ENCODE results near the gene FBN2. TPM values are rescaled to one million over a fixed set of nuclear protein-coding genes. Genes with fewer than 3 reads are reported as not detected.

The FBN2 gene
- total and polyA plus RNA-seq, 2 of the 4 experiments (the other 2 are of a cell fraction): 26.7 to 69.0 TPM

- H3K23ac ChIP-seq (ENCODE audit: low read depth, low read length): no peak overlapping the region
- no CpG with 5 or more reads among the region's 3 CpGs for WGBS, 2 experiments (ENCODE audit: extremely low coverage in 2 of 2, insufficient read length in 1 of 2)
Measured at GRCh38 chr5:128355961-128356360, 182.1 kb downstream of the FBN2 start.

More at GRCh38 chr5:128355961-128356360, 182.1 kb downstream of the FBN2 start:
- Histone ChIP-seq H4K91ac (ENCODE audit: insufficient read depth, low read depth, low read length) (no peak overlapping the region), H3K36me3 (ENCODE audit: control insufficient read depth, insufficient read depth, low read length) (peaks cover 8% of the 10 kb centered on the region), H3K4ac (ENCODE audit: low read depth, low read length) (no peak overlapping the region), H3K56ac (ENCODE audit: extremely low read depth, insufficient read depth, low read length) (no peak overlapping the region), H3K4me1 (ENCODE audit: control insufficient read depth, insufficient read depth, low read length) (no peaks in the 10 kb centered on the region), H3K4me3 (ENCODE audit: insufficient read depth, low read depth, low read length) (no peak overlapping the region), H2BK15ac (ENCODE audit: low read depth, low read length) (no peak overlapping the region), H2AK5ac (ENCODE audit: low read depth, low read length) (no peak overlapping the region), H3K4me2 (ENCODE audit: low read depth, low read length) (no peak overlapping the region), H4K5ac (ENCODE audit: low read depth, low read length) (no peak overlapping the region), H2BK5ac (ENCODE audit: low read depth, low read length, poor library complexity, severe bottlenecking) (no peak overlapping the region), H2AFZ (replicated peaks; ENCODE audit: low read length, poor library complexity) (no peak overlapping the region), H4K20me1 (ENCODE audit: insufficient read depth, low read length) (no peaks in the 10 kb centered on the region), H2BK20ac (ENCODE audit: low read depth, low read length) (no peak overlapping the region), H3K27me3 (ENCODE audit: control insufficient read depth, insufficient read depth, low read length) (no peaks in the 10 kb centered on the region), H3K9me1 (ENCODE audit: insufficient read depth, low read length) (no peaks in the 10 kb centered on the region), H3K14ac (replicated peaks; ENCODE audit: low read depth, low read length) (no peak overlapping the region), H3K9ac (ENCODE audit: low read depth, low read length) (no peak overlapping the region), H3K27ac (ENCODE audit: insufficient read depth, low read length) (no peak overlapping the region), H3K18ac (ENCODE audit: low read depth, low read length) (no peak overlapping the region), H2AK9ac (replicated peaks; ENCODE audit: low read depth, low read length, poor library complexity) (no peak overlapping the region), H2BK120ac (ENCODE audit: low read depth, low read length) (no peak overlapping the region), H3K9me3 (ENCODE audit: control insufficient read depth, insufficient read depth, low read length) (no peaks in the 10 kb centered on the region), H3K79me1 (ENCODE audit: low read depth in 1 of 2, low read length in 2 of 2) (no peaks in the 10 kb centered on the region), H4K8ac (ENCODE audit: low read depth in 2 of 2, low read length in 2 of 2) (no peak overlapping the region)
- in situ Hi-C loops (cut with MboI; ENCODE audit: low sequenced_read_pairs) (no loop called here), dilution Hi-C loops (cut with HindIII; ENCODE audit: low sequenced_read_pairs, unreplicated experiment) (no loop called here), intact Hi-C loops (cut with micrococcal nuclease) (no loop called here)
- no peak for DNase-seq
- ChIA-PET CTCF (interaction anchor here (0.5 kb wide), 1 partner anchor 342 kb away, joined by 3 read pairs; no protein-coding TSS in a partner anchor), POLR2A (ENCODE audit: unreplicated experiment) (no interaction called here)
- TF ChIP-seq RFX5 (IDR thresholded peaks at IDR 0.05; ENCODE audit: low read depth, low read length) (no peak), MAFK (IDR thresholded peaks at IDR 0.05; ENCODE audit: low read depth, low read length) (no peak), CHD1 (IDR thresholded peaks at IDR 0.05; ENCODE audit: low read depth, low read length) (no peak), RAD21 (IDR thresholded peaks at IDR 0.05; ENCODE audit: low read length) (no peak), USF2 (IDR thresholded peaks at IDR 0.05; ENCODE audit: low read depth, low read length) (no peak), BHLHE40 (IDR thresholded peaks at IDR 0.05; ENCODE audit: low read depth, low read length) (no peak), POLR2A (IDR thresholded peaks at IDR 0.05; ENCODE audit: low read depth, low read length) (no peak)
- TF ChIP-seq, protein P1, sequence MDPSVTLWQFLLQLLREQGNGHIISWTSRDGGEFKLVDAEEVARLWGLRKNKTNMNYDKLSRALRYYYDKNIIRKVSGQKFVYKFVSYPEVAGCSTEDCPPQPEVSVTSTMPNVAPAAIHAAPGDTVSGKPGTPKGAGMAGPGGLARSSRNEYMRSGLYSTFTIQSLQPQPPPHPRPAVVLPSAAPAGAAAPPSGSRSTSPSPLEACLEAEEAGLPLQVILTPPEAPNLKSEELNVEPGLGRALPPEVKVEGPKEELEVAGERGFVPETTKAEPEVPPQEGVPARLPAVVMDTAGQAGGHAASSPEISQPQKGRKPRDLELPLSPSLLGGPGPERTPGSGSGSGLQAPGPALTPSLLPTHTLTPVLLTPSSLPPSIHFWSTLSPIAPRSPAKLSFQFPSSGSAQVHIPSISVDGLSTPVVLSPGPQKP (IDR thresholded peaks at IDR 0.05; ENCODE audit: borderline replicate concordance, low read depth, low read length): no peak
- no TSS peak for BruUV-seq (replicated peaks)
- ATAC-seq (ENCODE audit: low read depth): no peak
